Measurements from ENCODE around the gene MASP1. TPM values are rescaled to one million over a fixed set of nuclear protein-coding genes. Genes with fewer than 3 reads are reported as not detected.

The MASP1 gene
- polyA plus RNA-seq, 1 donor (not counting 4 experiments of a cell fraction or from before 2014, with no cell fraction given) = not detected

- dilution Hi-C loops (cut with MboI; ENCODE audit: extremely low pct_ligation_motif_present, low sequenced_read_pairs) = no loop called here
- no peak overlapping the region for H3K4me2 ChIP-seq (ENCODE audit: control insufficient read depth, extremely low read depth, insufficient read depth, low read depth, low read length)
These were observed 3.9 kb upstream of the MASP1 start for GRCh38 chr3:187295316-187296034.

GRCh38 chr3:187293516-187294430 is 2.2 kb upstream of the MASP1 start:
- H2AFZ ChIP-seq (ENCODE audit: control insufficient read depth, low read length) = no peak overlapping the region
- H3K9ac ChIP-seq (ENCODE audit: control insufficient read depth, extremely low read depth, insufficient read depth, low read length) = no peak overlapping the region
- no peaks in the 10 kb centered on the region for H3K79me2 ChIP-seq (ENCODE audit: control insufficient read depth, insufficient read depth, low read length)
- no peaks in the 10 kb centered on the region for H3K36me3 ChIP-seq (ENCODE audit: control insufficient read depth in 2 of 2, extremely low read depth in 1 of 2, insufficient read depth in 2 of 2, low read length in 2 of 2)
- FAIRE-seq = no peak
- no peak for TF ChIP-seq CTCF (optimal IDR thresholded peaks at IDR 0.05 in 1 of 3, IDR thresholded peaks at IDR 0.05 in 1 of 3, conservative IDR thresholded peaks at IDR 0.05 in 1 of 3; ENCODE audit: extremely low read depth in 1 of 3, insufficient read depth in 2 of 3, low read length in 3 of 3)
- TF ChIP-seq EZH2 (IDR thresholded peaks at IDR 0.05; ENCODE audit: low read length) = no peak
- H3K4me1 ChIP-seq (ENCODE audit: control insufficient read depth, extremely low read depth, insufficient read depth, low read length) = no peaks in the 10 kb centered on the region
- no peak overlapping the region for H3K4me3 ChIP-seq (ENCODE audit: control insufficient read depth in 2 of 3, extremely low read depth in 1 of 3, insufficient read depth in 2 of 3, low read depth in 1 of 3, low read length in 3 of 3)
- no peaks in the 10 kb centered on the region for H3K9me3 ChIP-seq (ENCODE audit: control insufficient read depth, low read depth, low read length)
- dilution Hi-C loops (cut with MboI; ENCODE audit: extremely low pct_ligation_motif_present, low sequenced_read_pairs) = no loop called here
- no peaks in the 10 kb centered on the region for H3K9me1 ChIP-seq (ENCODE audit: control insufficient read depth, extremely low read depth, insufficient read depth, low read length)
- H4K20me1 ChIP-seq (ENCODE audit: control insufficient read depth, extremely low read depth, insufficient read depth, low read length) = no peaks in the 10 kb centered on the region
- H3K27me3 ChIP-seq (ENCODE audit: control insufficient read depth, extremely low read depth, insufficient read depth, low read length) = peaks cover 35% of the 10 kb centered on the region
- H3K27ac ChIP-seq (ENCODE audit: control insufficient read depth, insufficient read depth, low read length) = no peak overlapping the region
- no peak for DNase-seq (ENCODE audit: low read depth, low spot score)
- H3K4me2 ChIP-seq (ENCODE audit: control insufficient read depth, extremely low read depth, insufficient read depth, low read depth, low read length) = no peak overlapping the region

More at GRCh38 chr3:187295316-187296034, 3.9 kb upstream of the MASP1 start:
- Histone ChIP-seq H3K4me1 (ENCODE audit: control insufficient read depth, extremely low read depth, insufficient read depth, low read length) (no peaks in the 10 kb centered on the region), H3K27ac (ENCODE audit: control insufficient read depth, insufficient read depth, low read length) (no peak overlapping the region), H3K4me3 (ENCODE audit: control insufficient read depth in 2 of 3, extremely low read depth in 1 of 3, insufficient read depth in 2 of 3, low read depth in 1 of 3, low read length in 3 of 3) (no peak overlapping the region), H3K9ac (ENCODE audit: control insufficient read depth, extremely low read depth, insufficient read depth, low read length) (no peak overlapping the region), H3K79me2 (ENCODE audit: control insufficient read depth, insufficient read depth, low read length) (no peaks in the 10 kb centered on the region), H2AFZ (ENCODE audit: control insufficient read depth, low read length) (no peak overlapping the region), H3K36me3 (ENCODE audit: control insufficient read depth in 2 of 2, extremely low read depth in 1 of 2, insufficient read depth in 2 of 2, low read length in 2 of 2) (no peaks in the 10 kb centered on the region), H3K9me1 (ENCODE audit: control insufficient read depth, extremely low read depth, insufficient read depth, low read length) (no peaks in the 10 kb centered on the region), H3K27me3 (ENCODE audit: control insufficient read depth, extremely low read depth, insufficient read depth, low read length) (peaks cover 23% of the 10 kb centered on the region), H4K20me1 (ENCODE audit: control insufficient read depth, extremely low read depth, insufficient read depth, low read length) (no peaks in the 10 kb centered on the region), H3K9me3 (ENCODE audit: control insufficient read depth, low read depth, low read length) (no peaks in the 10 kb centered on the region)
- TF ChIP-seq EZH2 (IDR thresholded peaks at IDR 0.05; ENCODE audit: low read length) (no peak), CTCF (optimal IDR thresholded peaks at IDR 0.05 in 1 of 3, IDR thresholded peaks at IDR 0.05 in 1 of 3, conservative IDR thresholded peaks at IDR 0.05 in 1 of 3; ENCODE audit: extremely low read depth in 1 of 3, insufficient read depth in 2 of 3, low read length in 3 of 3) (peak in 2 of 3 experiments; percentile 15 to 18)
- DNase-seq (ENCODE audit: low read depth, low spot score) = no peak
- FAIRE-seq = no peak
